Measurements from ENCODE around the gene TNFRSF14. TPM values are rescaled to one million over a fixed set of nuclear protein-coding genes. Genes with fewer than 3 reads are reported as not detected.

Gene TNFRSF14
- total and polyA plus RNA-seq, 9 of the 15 experiments (the other 6 are each of a cell fraction or from before 2014, with no cell fraction given), result 0.11 to 2.3 (median 0.68) TPM; not detected in 2

DNA sequence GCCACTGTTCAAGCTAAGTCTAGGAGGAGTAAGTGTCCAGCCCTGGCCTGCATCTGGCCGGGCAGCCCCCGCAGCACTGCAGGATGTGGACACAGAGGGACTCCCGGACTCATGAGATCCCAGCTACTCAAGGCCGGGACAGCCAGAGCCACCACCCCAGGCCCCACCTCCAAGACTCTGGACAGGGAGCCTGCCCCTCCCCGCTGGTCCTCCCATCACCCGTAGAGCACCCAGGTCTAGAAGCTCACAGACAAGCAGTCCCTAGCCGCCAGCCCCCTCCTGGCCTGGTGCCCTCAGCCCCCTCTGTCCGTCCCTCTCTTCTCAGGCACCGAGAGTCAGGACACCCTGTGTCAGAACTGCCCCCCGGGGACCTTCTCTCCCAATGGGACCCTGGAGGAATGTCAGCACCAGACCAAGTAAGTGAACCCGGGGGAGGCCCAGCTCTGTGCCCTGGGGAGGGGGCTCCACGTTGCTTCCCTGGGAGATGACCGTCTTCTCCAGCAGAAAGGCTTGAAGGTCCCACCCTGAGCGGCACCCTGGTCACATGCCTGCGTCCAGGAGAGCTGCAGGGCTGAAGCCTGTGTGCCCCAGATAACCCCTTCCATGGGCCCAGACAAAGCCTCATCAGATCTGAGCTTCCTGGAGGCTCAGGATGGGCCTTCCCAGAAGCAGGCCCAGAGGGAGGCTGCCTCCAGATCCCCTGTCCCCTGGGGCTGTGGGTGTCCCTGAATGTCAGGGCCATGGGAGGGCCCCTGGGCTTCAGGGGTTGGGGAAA, 4.3 kb downstream of the TNFRSF14 start (continued):
- TF ChIP-seq, protein P1, sequence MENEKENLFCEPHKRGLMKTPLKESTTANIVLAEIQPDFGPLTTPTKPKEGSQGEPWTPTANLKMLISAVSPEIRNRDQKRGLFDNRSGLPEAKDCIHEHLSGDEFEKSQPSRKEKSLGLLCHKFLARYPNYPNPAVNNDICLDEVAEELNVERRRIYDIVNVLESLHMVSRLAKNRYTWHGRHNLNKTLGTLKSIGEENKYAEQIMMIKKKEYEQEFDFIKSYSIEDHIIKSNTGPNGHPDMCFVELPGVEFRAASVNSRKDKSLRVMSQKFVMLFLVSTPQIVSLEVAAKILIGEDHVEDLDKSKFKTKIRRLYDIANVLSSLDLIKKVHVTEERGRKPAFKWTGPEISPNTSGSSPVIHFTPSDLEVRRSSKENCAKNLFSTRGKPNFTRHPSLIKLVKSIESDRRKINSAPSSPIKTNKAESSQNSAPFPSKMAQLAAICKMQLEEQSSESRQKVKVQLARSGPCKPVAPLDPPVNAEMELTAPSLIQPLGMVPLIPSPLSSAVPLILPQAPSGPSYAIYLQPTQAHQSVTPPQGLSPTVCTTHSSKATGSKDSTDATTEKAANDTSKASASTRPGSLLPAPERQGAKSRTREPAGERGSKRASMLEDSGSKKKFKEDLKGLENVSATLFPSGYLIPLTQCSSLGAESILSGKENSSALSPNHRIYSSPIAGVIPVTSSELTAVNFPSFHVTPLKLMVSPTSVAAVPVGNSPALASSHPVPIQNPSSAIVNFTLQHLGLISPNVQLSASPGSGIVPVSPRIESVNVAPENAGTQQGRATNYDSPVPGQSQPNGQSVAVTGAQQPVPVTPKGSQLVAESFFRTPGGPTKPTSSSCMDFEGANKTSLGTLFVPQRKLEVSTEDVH (IDR thresholded peaks at IDR 0.05; ENCODE audit: low read depth, partially characterized antibody), result no peak
- no peak for TF ChIP-seq RBM17 (IDR thresholded peaks at IDR 0.05; ENCODE audit: borderline replicate concordance, low read depth, low read length)
- no peak for TF ChIP-seq HDAC8 (tag; IDR thresholded peaks at IDR 0.05)
- TF ChIP-seq SIN3B (IDR thresholded peaks at IDR 0.05; ENCODE audit: low read depth), result no peak
- no peak for TF ChIP-seq NR4A1 (CRISPR knock-in tag; IDR thresholded peaks at IDR 0.05)
- peak; percentile 59; the same call in 1 of the 2 replicates for TF ChIP-seq NR4A1 (tag; IDR thresholded peaks at IDR 0.05)
- TF ChIP-seq, protein P2, sequence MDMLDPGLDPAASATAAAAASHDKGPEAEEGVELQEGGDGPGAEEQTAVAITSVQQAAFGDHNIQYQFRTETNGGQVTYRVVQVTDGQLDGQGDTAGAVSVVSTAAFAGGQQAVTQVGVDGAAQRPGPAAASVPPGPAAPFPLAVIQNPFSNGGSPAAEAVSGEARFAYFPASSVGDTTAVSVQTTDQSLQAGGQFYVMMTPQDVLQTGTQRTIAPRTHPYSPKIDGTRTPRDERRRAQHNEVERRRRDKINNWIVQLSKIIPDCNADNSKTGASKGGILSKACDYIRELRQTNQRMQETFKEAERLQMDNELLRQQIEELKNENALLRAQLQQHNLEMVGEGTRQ (CRISPR knock-in tag; IDR thresholded peaks at IDR 0.05), result 0 out of 2 replicates have a peak, but pooled peaks have one; percentile 6
- TF ChIP-seq SMAD4 (CRISPR knock-in tag; conservative IDR thresholded peaks at IDR 0.05), result peak; percentile 58; the same call in 1 of the 2 replicates
- no peak for TF ChIP-seq ZNF830 (CRISPR knock-in tag; IDR thresholded peaks at IDR 0.05)
- TF ChIP-seq, protein P3, sequence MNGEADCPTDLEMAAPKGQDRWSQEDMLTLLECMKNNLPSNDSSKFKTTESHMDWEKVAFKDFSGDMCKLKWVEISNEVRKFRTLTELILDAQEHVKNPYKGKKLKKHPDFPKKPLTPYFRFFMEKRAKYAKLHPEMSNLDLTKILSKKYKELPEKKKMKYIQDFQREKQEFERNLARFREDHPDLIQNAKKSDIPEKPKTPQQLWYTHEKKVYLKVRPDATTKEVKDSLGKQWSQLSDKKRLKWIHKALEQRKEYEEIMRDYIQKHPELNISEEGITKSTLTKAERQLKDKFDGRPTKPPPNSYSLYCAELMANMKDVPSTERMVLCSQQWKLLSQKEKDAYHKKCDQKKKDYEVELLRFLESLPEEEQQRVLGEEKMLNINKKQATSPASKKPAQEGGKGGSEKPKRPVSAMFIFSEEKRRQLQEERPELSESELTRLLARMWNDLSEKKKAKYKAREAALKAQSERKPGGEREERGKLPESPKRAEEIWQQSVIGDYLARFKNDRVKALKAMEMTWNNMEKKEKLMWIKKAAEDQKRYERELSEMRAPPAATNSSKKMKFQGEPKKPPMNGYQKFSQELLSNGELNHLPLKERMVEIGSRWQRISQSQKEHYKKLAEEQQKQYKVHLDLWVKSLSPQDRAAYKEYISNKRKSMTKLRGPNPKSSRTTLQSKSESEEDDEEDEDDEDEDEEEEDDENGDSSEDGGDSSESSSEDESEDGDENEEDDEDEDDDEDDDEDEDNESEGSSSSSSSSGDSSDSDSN (IDR thresholded peaks at IDR 0.05; ENCODE audit: borderline replicate concordance in 1 of 2, low read depth in 2 of 2, low read length in 2 of 2), result peak; percentile 36 to 46; a peak in 1 of 4 replicates
- TF ChIP-seq SNRNP70 (optimal IDR thresholded peaks at IDR 0.05; ENCODE audit: low read depth, low read length), result no peak
- TF ChIP-seq, protein P4, sequence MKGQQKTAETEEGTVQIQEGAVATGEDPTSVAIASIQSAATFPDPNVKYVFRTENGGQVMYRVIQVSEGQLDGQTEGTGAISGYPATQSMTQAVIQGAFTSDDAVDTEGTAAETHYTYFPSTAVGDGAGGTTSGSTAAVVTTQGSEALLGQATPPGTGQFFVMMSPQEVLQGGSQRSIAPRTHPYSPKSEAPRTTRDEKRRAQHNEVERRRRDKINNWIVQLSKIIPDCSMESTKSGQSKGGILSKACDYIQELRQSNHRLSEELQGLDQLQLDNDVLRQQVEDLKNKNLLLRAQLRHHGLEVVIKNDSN (CRISPR knock-in tag; IDR thresholded peaks at IDR 0.05), result peak; percentile 63
- TF ChIP-seq GATAD2B (IDR thresholded peaks at IDR 0.05; ENCODE audit: borderline replicate concordance), result no peak
- no peak for TF ChIP-seq FOS (IDR thresholded peaks at IDR 0.05; ENCODE audit: extremely low read depth, insufficient read length)
- TF ChIP-seq HDGF (IDR thresholded peaks at IDR 0.05), result no peak
- no peak for TF ChIP-seq NFE2 (IDR thresholded peaks at IDR 0.05; ENCODE audit: low read depth)
- no peak for TF ChIP-seq ZNF408 (CRISPR knock-in tag; IDR thresholded peaks at IDR 0.05; ENCODE audit: low read depth)
- no peak for TF ChIP-seq EP400 (IDR thresholded peaks at IDR 0.05)
- TF ChIP-seq, protein P5, sequence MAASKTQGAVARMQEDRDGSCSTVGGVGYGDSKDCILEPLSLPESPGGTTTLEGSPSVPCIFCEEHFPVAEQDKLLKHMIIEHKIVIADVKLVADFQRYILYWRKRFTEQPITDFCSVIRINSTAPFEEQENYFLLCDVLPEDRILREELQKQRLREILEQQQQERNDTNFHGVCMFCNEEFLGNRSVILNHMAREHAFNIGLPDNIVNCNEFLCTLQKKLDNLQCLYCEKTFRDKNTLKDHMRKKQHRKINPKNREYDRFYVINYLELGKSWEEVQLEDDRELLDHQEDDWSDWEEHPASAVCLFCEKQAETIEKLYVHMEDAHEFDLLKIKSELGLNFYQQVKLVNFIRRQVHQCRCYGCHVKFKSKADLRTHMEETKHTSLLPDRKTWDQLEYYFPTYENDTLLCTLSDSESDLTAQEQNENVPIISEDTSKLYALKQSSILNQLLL (CRISPR knock-in tag; IDR thresholded peaks at IDR 0.05; ENCODE audit: borderline replicate concordance), result no peak
- TF ChIP-seq MTA1 (IDR thresholded peaks at IDR 0.05; ENCODE audit: borderline replicate concordance), result no peak
- no peak for TF ChIP-seq ADNP (tag; IDR thresholded peaks at IDR 0.05)
